GM04504 (cell line): ENCODE data around the gene SPACDR.
A peak's percentile ranks its signal among the peaks of the same experiment; 100 is the strongest.
"Not testable (repeated sequence)": the region's sequence is repeated elsewhere in the genome, so short reads cannot be mapped to it uniquely, and the experiment has no call there.

Experiments
- DNase-seq: peaks from one replicate; pipeline ENCODE4 v3.0.0-alpha.2; 2012; ENCODE audit warnings: low read depth

SPACDR gene, protein sequence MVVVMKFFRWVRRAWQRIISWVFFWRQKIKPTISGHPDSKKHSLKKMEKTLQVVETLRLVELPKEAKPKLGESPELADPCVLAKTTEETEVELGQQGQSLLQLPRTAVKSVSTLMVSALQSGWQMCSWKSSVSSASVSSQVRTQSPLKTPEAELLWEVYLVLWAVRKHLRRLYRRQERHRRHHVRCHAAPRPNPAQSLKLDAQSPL

DNA sequence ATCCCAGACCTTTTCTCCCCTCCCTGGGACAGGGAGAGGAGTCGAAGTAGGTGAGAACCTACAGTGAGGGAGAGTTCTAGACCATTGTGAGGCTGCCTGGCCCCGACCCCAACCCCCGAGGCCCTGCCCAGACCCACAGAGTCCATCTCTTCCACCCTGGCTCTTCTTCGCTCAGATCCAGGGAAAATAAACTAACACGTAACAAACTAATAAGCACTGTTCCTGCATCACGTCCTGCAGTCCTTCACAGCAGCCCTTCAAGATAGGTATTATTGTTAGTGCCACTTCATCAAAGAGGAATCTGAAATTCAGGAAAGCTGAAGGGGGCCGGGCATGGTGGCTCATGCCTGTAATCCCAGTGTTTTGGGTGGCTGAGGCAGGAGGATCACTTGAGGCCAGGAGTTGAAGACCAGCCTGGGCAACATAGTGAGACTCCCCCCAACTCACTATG lies at the start of gene SPACDR:
Gene SPACDR, minus strand, starts transcription at position 51 of the 451 bp plus-strand sequence. CDS start 235 bp downstream, outside the sequence.
- DNase-seq = no peak

DNA sequence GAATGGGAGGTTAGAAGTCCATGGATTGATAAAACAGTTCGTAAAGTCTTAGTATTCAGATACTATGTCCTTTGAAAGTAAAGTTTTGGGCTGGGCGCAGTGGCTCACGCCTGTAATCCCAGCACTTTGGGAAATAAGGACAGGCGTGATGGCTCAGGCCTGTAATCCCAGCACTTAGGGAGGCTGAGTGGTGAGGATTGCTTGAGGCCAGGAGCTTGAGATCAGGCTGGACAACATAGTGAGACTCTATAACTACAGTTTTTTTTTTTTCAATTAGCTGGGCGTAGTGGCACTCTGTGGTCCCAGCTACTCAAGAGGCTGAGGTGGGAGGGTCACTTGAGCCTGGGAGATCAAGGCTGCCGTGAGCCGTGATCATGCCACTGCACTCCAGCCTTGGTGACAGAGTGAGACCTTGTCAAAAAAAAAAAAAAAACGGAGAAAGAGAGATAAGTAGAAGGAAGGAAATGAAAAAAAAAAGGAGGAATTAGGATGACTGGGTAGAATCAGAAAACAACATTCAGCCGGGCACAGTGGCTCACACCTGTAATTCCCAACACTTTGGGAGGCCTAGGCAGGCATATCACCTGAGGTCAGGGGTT lies 49.3 kb upstream of the SPACDR start:
- no peak for DNase-seq

DNA sequence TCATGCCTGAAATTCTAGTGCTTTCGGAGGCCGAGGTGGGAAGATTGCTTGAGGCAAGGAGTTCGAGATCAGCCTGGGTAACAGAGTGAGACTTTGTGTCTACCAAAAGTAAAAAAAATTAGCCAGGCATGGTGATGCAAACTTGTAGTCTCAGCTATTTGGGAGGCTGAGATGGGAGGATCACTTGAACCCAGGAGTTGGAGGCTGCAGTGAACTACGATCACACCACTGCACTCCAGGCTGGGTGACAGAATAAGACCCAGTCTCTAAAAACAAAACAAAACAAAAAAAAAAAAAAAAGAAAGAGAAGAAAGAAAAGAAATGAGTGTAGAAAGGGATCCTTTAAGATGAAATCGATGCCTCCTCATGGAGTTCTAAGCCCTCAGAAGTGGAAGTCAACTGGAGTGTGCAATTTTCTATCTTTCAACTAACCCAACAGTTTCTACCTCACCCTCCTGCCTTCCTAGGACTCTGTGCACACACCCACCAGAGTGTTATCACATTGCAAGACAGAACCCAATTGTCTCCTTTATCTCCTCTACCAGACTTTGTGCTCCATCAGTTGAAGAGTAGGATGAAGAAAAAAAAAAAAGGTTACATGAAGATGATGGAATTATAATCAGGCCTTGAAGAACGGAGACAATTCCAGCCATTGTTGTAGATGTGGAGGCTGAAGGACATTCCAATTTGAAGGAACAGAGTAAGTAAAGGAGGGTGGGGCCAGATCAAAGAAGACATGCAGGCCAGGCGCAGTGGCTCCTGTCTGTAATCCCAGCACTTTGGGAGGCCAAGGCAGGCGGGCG lies 46.6 kb upstream of the SPACDR start:
- DNase-seq = no peak

DNA sequence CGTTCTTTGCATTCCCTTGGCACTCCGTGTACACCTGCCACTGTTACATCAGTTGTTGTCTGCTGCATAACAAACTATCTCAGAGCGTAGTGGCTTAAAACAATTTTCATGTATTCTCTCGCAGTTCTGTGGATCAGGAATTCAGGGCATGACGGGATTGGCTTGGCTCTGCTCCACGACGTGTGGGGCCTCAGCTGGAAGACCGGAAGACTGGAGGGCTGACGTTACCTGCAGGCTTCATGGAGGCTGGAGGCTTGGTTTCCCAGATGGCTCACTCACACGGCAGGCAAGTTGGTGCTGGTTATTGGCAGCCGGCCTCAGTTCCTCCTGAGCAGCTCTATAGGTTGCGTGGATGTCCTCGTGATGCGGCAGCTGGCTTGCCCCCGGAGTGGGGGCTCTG lies 45.2 kb upstream of the SPACDR start:
- peak; percentile 52 for DNase-seq

DNA sequence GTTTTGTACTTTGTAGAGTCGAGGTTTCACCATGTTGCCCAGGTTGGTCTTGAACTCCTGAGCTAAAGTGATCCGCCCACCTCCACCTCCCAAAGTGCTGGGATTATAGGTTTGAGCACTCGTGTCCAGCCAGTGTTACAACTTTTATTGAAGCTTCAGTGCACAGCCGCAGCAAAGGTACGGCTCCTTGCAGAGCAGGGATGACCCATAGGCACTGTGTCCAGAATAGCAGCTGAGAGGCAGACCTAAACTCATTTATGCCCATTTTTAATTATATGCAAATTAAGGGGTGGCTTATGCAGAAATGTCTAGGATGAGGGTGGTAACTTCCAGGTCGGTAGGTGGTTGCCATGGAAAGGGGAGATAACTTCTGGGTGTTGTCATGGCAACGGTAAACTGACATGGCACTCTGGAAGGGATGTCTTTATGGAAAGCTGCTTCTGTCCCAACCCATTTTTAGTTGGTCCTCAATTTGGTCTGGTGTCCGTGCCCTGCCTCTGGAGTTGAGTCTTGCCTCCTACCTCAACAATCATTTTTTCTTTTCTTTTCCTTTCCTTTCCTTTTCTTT lies 42.4 kb upstream of the SPACDR start:
- DNase-seq = no peak

DNA sequence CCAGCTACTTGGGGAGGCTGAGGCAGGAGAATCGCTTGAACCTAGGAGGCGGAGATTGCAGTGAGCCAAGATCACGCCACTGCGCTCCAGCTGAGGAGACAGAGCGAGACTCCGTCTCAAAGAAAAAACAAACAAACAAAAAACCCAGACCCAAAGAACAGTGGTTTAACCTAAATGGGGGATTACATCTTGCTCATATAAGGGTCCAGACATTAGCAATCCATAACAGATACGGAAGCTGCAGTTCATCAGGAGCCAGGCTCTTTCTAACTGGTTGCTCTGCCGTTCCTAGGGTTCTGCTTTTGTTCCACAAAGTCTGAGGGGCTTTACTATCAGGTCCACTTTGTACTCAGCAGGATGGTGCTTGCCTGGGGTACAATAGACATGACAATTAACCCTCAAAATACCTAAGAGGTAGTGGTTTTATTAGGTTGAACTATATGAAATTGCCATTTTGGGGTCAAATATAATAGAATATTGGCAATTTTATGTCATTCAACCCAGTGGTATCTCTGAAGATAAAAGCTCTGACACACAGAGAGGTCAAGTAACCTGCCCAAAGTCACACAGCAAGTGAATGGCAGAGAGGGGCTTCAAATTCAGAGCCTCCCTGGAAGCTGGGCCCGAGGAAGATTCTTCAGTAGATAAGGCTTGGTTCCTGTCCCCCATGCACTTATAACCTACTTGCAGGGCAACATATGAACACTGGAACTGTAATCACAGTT lies 41.0 kb upstream of the SPACDR start:
- DNase-seq = no peak

DNA sequence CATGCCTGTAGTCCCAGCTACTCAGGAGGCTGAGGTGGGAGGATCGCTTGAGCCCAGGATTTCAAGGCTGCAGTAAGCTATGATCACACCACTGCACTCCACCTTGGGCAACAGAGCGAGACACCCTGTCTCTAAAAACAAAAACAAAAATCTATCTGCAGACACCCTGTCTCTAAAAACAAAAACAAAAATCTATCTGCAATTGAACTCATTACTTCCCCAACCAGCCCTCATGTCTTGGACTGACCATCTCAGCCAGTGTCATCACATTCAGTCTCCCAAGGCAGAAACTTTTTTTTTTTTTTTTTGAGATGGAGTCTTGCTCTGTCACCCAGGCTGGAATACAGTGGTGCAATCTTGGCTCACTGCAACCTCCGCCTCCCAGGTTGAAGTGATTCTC lies 40.0 kb upstream of the SPACDR start:
- DNase-seq = not testable (repeated sequence)

DNA sequence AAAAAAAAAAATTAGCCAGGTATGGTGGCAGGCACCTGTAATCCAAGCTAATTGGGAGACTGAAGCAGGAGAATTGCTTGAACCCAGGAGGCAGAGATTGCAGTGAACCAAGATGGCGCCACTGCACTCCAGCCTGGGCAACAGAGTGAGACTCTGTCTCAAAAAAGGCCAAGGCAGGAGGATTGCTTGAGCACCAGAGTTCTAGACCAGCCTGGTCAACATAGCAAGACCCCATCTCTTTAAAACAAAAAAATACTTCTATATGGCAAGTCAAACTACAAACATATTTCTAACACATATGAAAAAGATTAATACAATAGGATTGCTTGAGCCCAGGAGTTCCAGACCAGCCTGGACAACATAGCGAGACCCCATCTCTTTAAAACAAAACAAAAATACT lies 36.7 kb upstream of the SPACDR start:
- not testable (repeated sequence) for DNase-seq

DNA sequence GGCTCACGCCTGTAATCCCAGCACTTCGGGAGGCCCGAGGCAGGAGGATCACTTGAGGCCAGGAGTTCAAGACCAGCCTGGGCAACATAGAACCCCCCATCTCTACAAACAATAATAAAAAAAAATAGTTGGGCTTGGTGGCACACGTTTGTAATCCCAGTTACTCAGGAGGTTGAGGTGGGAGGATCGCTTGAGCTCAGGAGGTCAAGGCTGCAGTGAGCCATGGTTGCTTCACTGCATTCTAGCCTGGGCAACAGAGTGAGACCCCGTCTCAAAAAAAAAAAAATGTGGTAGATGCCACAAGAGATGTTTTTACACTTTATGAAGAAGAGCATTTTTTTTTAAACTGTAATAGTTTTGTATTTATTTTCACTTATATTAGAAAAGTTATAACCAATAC lies 32.4 kb upstream of the SPACDR start:
- no peak for DNase-seq

DNA sequence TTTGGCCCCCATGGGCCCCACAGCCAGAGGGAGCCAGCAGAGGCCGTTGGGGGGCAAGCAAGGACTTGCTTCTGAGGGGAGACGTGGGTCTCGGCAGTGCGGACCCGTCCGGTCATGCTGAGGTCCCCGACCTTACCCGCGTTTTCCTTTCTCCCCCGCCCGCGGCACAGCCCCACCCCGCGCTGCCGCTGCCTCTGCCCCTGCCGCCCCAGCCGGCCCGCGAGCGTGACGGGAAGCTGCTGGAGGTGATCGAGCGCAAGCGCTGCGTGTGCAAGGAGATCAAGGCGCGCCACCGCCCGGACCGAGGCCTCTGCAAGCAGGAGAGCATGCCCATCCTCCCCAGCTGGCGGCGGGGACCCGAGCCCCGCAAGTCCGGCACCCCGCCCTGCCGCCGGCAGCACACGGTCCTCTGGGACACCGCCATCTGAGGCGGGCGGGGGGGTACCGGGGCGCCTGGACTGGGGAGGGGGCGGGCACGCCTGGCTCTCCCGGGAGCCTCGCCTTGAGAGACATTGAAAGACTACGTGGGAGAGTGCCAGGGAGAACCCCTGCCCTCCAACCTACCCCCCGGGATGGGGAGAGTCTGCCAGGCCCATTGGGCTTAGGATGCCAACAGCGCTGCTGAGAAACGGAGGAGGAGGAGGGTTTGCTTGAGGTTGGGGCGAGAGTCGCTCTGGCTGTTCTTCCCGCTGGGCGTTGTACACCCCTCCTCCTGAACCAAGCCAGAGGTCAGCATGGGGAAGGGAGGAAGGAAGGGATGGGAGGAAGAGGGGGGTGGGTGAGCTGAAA lies 29.6 kb upstream of the SPACDR start:
- DNase-seq = no peak

DNA sequence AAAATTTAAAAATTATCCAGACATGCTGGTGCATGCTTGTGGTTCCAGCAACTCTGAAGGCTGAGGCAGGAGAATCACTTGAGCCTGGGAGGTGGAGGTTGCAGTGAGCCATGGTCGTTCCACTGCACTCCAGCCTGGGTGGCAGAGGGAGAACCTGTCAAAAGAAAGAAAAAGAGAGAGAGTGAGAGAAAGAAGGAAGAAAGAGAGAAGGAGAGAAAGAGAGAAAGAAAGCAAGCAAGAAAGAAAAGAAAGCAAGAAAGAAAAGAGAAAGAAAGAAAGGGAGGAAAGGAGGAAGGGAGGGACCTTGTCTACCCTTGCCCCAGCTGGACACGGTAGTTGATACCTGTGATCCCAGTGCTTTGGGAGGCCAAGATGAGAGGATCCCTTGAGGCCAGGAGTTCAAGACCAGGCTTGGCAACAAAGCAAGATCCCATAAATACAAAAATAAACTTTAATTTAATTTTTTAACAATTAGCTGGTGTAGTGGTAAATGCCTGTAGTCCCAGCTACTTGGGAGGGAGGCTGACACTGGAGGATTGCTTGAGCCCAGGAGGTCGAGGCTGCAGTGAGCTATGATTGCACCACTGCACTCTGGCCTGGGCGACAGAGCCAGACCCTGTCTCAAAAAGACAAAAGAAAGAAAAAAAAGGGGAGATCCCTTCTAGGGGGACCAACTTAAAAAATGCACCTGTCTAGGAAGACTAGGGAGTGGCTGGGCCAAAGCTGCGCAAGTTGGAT lies 28.8 kb upstream of the SPACDR start:
- DNase-seq = no peak

DNA sequence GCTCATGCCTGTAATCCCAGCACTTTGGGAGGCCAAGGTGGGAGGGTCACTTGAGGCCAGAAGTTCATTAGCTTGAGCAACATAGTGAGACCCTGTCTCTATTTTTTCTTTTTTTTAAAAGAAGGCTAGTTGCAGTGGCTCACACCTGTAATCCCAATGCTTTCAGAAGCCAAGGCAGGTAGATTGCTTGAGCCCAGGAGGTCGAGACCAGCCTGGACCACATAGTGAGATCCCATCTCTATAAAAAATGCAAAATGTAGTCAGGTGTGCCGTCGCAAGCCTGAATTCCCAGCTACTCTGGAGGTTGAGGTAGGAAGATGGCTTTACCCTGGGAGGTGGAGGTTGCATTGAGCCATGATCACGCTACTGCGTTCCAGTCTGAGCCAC lies 27.1 kb upstream of the SPACDR start:
- no peak for DNase-seq

DNA sequence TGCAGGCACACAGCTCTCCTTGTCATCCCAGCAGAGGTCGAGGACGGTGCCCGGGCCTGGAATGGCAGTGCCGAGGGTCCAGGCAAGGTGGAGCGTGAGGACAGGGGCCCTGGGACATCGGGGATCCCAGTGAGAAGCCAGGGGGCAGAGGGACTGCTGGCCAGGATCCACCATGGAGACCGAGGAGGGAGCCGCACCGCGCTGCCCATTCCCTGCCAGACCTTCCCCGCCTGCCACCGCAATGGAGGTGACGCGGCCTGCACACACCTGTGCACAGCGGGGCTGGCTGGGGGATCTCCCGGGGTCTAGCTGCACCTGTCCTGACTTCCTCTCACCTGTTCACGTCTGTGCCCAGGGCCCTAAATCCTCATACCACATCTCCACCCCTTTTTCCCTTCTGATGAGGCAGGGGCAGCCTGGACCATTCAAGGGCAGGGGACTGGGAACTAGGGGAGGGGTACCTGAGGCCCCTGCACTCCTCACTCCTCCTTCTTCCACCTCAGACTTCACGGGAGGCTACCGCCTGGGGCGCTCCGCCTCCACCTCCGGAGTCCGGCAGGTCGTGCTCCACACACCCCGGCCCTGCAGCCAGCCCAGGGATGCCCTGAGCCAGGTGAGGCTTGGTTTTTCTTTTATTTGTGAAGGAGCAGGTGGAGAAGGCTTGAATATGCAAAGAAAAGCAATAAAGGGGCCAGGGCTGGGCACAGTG lies 26.6 kb upstream of the SPACDR start:
- no peak for DNase-seq

DNA sequence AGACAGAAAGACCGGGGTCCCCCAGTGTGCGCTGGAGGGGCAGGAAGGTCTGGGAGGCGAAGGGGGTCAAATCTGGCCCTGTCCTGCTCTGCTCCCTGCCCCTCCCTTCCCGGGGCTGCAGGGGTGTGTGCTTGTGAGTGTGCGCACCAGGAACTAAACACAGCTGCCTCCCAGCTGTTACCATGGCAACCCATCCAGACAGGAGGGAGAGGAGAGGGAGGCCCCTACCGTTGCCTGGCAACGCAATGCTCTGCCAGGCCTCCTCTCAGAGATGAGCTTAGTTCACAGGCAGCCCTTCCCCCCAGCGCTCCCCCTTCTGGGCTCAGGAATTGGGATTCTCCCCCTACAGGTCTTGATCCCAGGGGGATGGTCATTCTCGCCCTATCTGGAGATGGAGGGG lies 25.8 kb upstream of the SPACDR start:
- peak; percentile 71 for DNase-seq

DNA sequence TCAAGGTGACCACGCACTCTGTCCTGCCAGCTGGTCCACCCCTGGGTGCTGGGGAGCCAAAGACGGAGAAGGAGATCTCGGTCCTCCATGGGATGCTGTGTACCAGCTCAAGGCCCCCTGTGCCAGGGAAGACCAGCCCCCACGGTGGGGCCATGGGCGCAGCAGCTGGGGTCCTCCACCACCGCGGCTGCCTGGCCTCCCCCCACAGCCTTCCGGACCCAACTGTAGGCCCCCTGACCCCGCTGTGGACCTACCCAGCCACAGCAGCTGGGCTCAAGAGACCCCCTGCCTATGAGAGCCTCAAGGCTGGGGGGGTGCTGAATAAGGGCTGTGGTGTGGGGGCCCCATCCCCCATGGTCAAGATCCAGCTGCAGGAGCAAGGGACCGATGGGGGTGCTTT lies 25.1 kb upstream of the SPACDR start:
- no peak for DNase-seq

DNA sequence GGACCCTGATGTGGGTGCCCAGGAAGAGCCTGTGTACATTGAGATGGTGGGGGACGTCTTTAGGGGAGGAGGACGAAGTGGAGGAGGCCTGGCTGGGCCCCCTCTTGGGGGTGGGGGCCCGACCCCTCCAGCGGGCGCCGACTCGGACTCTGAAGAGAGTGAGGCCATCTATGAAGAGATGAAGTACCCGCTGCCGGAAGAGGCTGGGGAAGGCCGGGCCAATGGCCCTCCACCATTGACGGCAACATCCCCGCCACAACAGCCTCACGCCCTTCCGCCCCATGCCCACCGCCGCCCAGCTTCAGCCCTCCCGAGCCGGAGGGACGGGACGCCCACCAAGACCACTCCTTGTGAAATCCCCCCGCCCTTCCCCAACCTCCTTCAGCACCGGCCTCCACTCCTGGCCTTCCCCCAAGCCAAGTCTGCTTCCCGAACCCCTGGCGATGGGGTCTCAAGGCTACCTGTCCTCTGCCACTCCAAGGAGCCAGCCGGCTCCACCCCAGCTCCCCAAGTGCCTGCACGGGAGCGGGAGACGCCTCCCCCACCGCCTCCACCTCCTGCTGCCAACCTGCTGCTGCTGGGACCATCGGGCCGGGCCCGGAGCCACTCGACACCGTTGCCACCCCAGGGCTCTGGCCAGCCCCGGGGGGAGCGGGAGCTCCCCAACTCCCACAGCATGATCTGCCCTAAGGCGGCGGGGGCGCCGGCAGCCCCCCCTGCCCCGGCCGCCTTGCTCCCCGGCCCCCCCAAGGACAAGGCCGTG lies 24.5 kb upstream of the SPACDR start:
- no peak for DNase-seq

DNA sequence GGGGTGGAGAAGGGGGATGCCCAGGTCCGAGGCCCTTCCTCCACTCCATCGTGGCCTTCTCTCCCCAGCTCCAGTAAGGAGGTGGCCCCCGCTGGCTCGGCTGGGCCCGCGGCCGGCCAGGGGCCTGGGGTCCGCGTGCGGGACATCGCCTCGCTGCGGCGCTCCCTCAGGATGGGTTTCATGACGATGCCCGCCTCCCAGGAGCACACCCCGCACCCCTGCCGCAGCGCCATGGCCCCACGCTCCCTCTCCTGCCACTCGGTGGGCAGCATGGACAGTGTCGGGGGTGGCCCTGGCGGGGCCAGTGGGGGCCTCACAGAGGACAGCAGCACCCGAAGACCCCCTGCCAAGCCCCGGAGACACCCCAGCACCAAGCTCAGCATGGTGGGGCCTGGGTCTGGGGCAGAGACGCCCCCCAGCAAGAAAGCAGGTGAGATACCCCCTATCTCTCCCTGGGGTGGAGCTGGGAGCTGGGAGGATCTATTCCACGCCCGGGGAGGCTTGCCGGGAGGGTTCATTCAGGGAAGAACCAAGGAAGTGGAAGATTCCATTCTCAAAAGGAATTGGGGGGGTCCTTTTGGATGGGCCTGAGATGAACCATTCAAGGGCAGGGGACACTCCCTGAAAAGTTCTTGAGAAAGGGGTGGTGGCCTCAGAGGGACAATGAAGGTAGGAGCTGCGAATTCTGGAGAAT lies 22.8 kb upstream of the SPACDR start:
- no peak for DNase-seq

DNA sequence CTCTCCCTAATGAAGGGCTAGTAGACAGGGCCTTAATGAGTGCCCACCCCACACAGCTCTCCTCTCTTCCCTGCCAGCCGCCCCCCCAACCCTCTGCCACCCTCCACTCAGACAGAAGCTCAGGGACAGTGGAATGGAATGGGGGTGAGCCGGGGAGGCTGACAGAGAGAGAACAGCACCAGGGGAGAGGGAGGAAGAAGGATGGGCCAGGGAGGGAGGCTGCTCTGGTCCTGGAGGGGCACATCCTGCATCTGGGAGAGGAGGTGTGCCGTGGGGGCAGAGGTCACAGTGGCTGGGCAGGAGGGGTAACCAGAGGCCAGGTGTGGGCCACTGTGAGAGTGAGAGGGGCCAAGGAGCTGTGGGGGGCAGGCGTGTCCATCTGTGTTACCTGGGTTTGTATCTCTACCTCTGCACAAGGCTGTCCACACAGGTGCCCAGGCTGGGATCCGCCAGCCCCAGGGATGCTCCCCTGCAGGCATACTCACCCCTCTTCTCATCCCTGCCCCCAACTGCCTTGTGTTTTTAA lies 22.1 kb upstream of the SPACDR start:
- DNase-seq = no peak
